ENCODE results near the gene NUF2. TPM values are rescaled to one million over a fixed set of nuclear protein-coding genes. Genes with fewer than 3 reads are reported as not detected.
"Not testable (repeated sequence)": the region's sequence is repeated elsewhere in the genome, so short reads cannot be mapped to it uniquely, and the experiment has no call there.

NUF2 gene
- total RNA-seq: 10 to 100 TPM; 26.1 to 28.5 TPM
- polyA plus RNA-seq: 0.99 TPM

GRCh38 chr1:163321311-163322305 lies at the start of gene NUF2:
NUF2 (plus strand) TSS chr1:163321954; CDS start chr1:163326052, 4,098 bp downstream.
- H3K4me3 Mint-ChIP-seq: peak within 1 kb of the TSS; percentile 88 to 97 (median 94)
- peaks cover 21% of the 10 kb centered on the region for H3K4me1 ChIP-seq (ENCODE audit: insufficient read depth, low read length)
- peaks cover 0 to 9% (median 0%) of the 10 kb centered on the region in 3 donors for H3K36me3 Mint-ChIP-seq
- H3K4me3 ChIP-seq (ENCODE audit: low read length): peak within 1 kb of the TSS; percentile 61
- H3K27ac ChIP-seq (ENCODE audit: low read depth, low read length): peak within 1 kb of the TSS; percentile 62
- peak; percentile 93 to 96 (median 95) for DNase-seq
- H3K27ac Mint-ChIP-seq: peak within 1 kb of the TSS; percentile 91 to 99 (median 96)
- H3K9me3 ChIP-seq (ENCODE audit: low read length): no peaks in the 10 kb centered on the region
- CTCF ChIA-PET: interaction anchor here (1.2 to 1.4 kb wide), 2 partner anchors 468 to 474 kb away, joined by 4 to 5 read pairs; no protein-coding TSS in a partner anchor
- no peaks in the 10 kb centered on the region for H3K36me3 ChIP-seq (ENCODE audit: insufficient read depth, low read length)
- POLR2A ChIA-PET: no interaction called here
- H3K27me3 ChIP-seq (ENCODE audit: insufficient read depth, low read length, poor library complexity, severe bottlenecking): no peaks in the 10 kb centered on the region
- peaks cover 21 to 25% (median 24%) of the 10 kb centered on the region in 3 donors for H3K4me1 Mint-ChIP-seq
- peaks cover 0 to 3% of the 10 kb centered on the region in 2 donors for H3K27me3 Mint-ChIP-seq
- no peaks in the 10 kb centered on the region for H3K9me3 Mint-ChIP-seq

- POLR2A ChIA-PET: no interaction called here
These were observed 47.9 kb upstream of the NUF2 start for GRCh38 chr1:163273766-163274441.

GRCh38 chr1:163275222-163275621 lies 46.5 kb upstream of the NUF2 start:
- no peaks in the 10 kb centered on the region for H3K4me1 ChIP-seq (ENCODE audit: insufficient read depth, low read length)
- no peaks in the 10 kb centered on the region for H3K9me3 ChIP-seq (ENCODE audit: low read length)
- no peak for DNase-seq
- Mint-ChIP-seq H3K4me1 (no peaks in the 10 kb centered on the region), H3K36me3 (peaks cover 20 to 72% (median 43%) of the 10 kb centered on the region in 3 donors), H3K27me3 (no peaks in the 10 kb centered on the region), H3K27ac (no peak overlapping the region), H3K9me3 (peaks cover 20 to 32% (median 28%) of the 10 kb centered on the region in 5 donors), H3K4me3 (no peak overlapping the region)
- no peaks in the 10 kb centered on the region for H3K27me3 ChIP-seq (ENCODE audit: insufficient read depth, low read length, poor library complexity, severe bottlenecking)
- POLR2A ChIA-PET: no interaction called here
- CTCF ChIA-PET: no interaction called here
- no peaks in the 10 kb centered on the region for H3K36me3 ChIP-seq (ENCODE audit: insufficient read depth, low read length)
- no peak overlapping the region for H3K27ac ChIP-seq (ENCODE audit: low read depth, low read length)
- no peak overlapping the region for H3K4me3 ChIP-seq (ENCODE audit: low read length)

More at GRCh38 chr1:163273766-163274441, 47.9 kb upstream of the NUF2 start:
- Mint-ChIP-seq H3K4me1 (no peaks in the 10 kb centered on the region), H3K27me3 (no peaks in the 10 kb centered on the region), H3K27ac (no peak overlapping the region), H3K9me3 (peaks cover 9 to 21% (median 16%) of the 10 kb centered on the region in 5 donors), H3K4me3 (no peak overlapping the region), H3K36me3 (peaks cover 13 to 59% (median 33%) of the 10 kb centered on the region in 3 donors)
- no peaks in the 10 kb centered on the region for H3K4me1 ChIP-seq (ENCODE audit: insufficient read depth, low read length)
- H3K36me3 ChIP-seq (ENCODE audit: insufficient read depth, low read length): no peaks in the 10 kb centered on the region
- CTCF ChIA-PET: no interaction called here
- no peaks in the 10 kb centered on the region for H3K27me3 ChIP-seq (ENCODE audit: insufficient read depth, low read length, poor library complexity, severe bottlenecking)
- H3K9me3 ChIP-seq (ENCODE audit: low read length): no peaks in the 10 kb centered on the region
- H3K4me3 ChIP-seq (ENCODE audit: low read length): no peak overlapping the region
- no peak for DNase-seq
- no peak overlapping the region for H3K27ac ChIP-seq (ENCODE audit: low read depth, low read length)

- peaks cover 20 to 86% (median 53%) of the 10 kb centered on the region in 3 donors for H3K36me3 Mint-ChIP-seq
- Histone ChIP-seq H3K27ac (ENCODE audit: low read depth, low read length) (no peak overlapping the region), H3K9me3 (ENCODE audit: low read length) (no peaks in the 10 kb centered on the region), H3K4me1 (ENCODE audit: insufficient read depth, low read length) (no peaks in the 10 kb centered on the region), H3K36me3 (ENCODE audit: insufficient read depth, low read length) (no peaks in the 10 kb centered on the region), H3K27me3 (ENCODE audit: insufficient read depth, low read length, poor library complexity, severe bottlenecking) (no peaks in the 10 kb centered on the region), H3K4me3 (ENCODE audit: low read length) (no peak overlapping the region)
- H3K9me3 Mint-ChIP-seq: peaks cover 23 to 40% (median 34%) of the 10 kb centered on the region in 5 donors
- ChIA-PET CTCF (no interaction called here), POLR2A (no interaction called here)
- H3K4me1 Mint-ChIP-seq: no peaks in the 10 kb centered on the region
- no peak for DNase-seq
- no peaks in the 10 kb centered on the region for H3K27me3 Mint-ChIP-seq
- H3K27ac Mint-ChIP-seq: no peak overlapping the region
- H3K4me3 Mint-ChIP-seq: no peak overlapping the region
These were observed 43.2 kb upstream of the NUF2 start for GRCh38 chr1:163278602-163279001.

- H3K4me3 ChIP-seq (ENCODE audit: low read length); H3K9me3 ChIP-seq (ENCODE audit: low read length); H3K4me1 ChIP-seq (ENCODE audit: insufficient read depth, low read length); POLR2A ChIA-PET; H3K4me3 Mint-ChIP-seq; H3K27me3 Mint-ChIP-seq; H3K27me3 ChIP-seq (ENCODE audit: insufficient read depth, low read length, poor library complexity, severe bottlenecking); H3K36me3 ChIP-seq (ENCODE audit: insufficient read depth, low read length); H3K27ac ChIP-seq (ENCODE audit: low read depth, low read length); H3K27ac Mint-ChIP-seq; CTCF ChIA-PET; H3K4me1 Mint-ChIP-seq; DNase-seq: not testable (repeated sequence)
- Mint-ChIP-seq H3K36me3 (peaks cover 2 to 29% (median 12%) of the 10 kb centered on the region in 3 donors), H3K9me3 (peaks cover 0 to 13% (median 10%) of the 10 kb centered on the region in 5 donors)
These were observed 36.9 kb upstream of the NUF2 start for GRCh38 chr1:163284867-163285266.

- H3K9me3 Mint-ChIP-seq: peaks cover 0 to 5% (median 2%) of the 10 kb centered on the region in 5 donors
- ChIA-PET POLR2A (interaction anchor here (0.6 kb wide), 1 partner anchor 923 kb away, joined by 4 read pairs; no protein-coding TSS in a partner anchor), CTCF (no interaction called here)
- peaks cover 0 to 4% (median 0%) of the 10 kb centered on the region in 3 donors for H3K4me1 Mint-ChIP-seq
- H3K27ac Mint-ChIP-seq: no peak overlapping the region
- Histone ChIP-seq H3K9me3 (ENCODE audit: low read length) (no peaks in the 10 kb centered on the region), H3K27ac (ENCODE audit: low read depth, low read length) (no peak overlapping the region), H3K27me3 (ENCODE audit: insufficient read depth, low read length, poor library complexity, severe bottlenecking) (no peaks in the 10 kb centered on the region), H3K4me3 (ENCODE audit: low read length) (no peak overlapping the region), H3K36me3 (ENCODE audit: insufficient read depth, low read length) (no peaks in the 10 kb centered on the region), H3K4me1 (ENCODE audit: insufficient read depth, low read length) (no peaks in the 10 kb centered on the region)
- no peaks in the 10 kb centered on the region for H3K27me3 Mint-ChIP-seq
- H3K36me3 Mint-ChIP-seq: peaks cover 20 to 31% (median 21%) of the 10 kb centered on the region in 3 donors
- H3K4me3 Mint-ChIP-seq: no peak overlapping the region
- no peak for DNase-seq
These were observed 31.6 kb upstream of the NUF2 start for GRCh38 chr1:163290025-163290640.

- POLR2A ChIA-PET: no interaction called here
These were observed 30.3 kb upstream of the NUF2 start for GRCh38 chr1:163291461-163291860.

More at GRCh38 chr1:163291461-163291860, 30.3 kb upstream of the NUF2 start:
- Mint-ChIP-seq H3K27ac (no peak overlapping the region), H3K36me3 (peaks cover 23 to 41% (median 24%) of the 10 kb centered on the region in 3 donors), H3K4me3 (no peak overlapping the region), H3K9me3 (peaks cover 0 to 5% (median 2%) of the 10 kb centered on the region in 5 donors), H3K27me3 (no peaks in the 10 kb centered on the region), H3K4me1 (peaks cover 0 to 4% (median 0%) of the 10 kb centered on the region in 3 donors)
- CTCF ChIA-PET: no interaction called here
- no peaks in the 10 kb centered on the region for H3K36me3 ChIP-seq (ENCODE audit: insufficient read depth, low read length)
- H3K27me3 ChIP-seq (ENCODE audit: insufficient read depth, low read length, poor library complexity, severe bottlenecking): no peaks in the 10 kb centered on the region
- H3K9me3 ChIP-seq (ENCODE audit: low read length): no peaks in the 10 kb centered on the region
- H3K4me1 ChIP-seq (ENCODE audit: insufficient read depth, low read length): no peaks in the 10 kb centered on the region
- no peak overlapping the region for H3K4me3 ChIP-seq (ENCODE audit: low read length)
- no peak for DNase-seq
- H3K27ac ChIP-seq (ENCODE audit: low read depth, low read length): no peak overlapping the region

Data from CD8-positive, alpha-beta memory T cell (primary cell).